Endothelial cell (in vitro differentiated cells): ENCODE data around the gene NPY. TPM values are rescaled to one million over a fixed set of nuclear protein-coding genes. Genes with fewer than 3 reads are reported as not detected.
A peak's percentile ranks its signal among the peaks of the same experiment; 100 is the strongest.

Experiments used
- DNase-seq: peaks from one replicate; pipeline ENCODE4 v3.0.0; 2021; ENCODE audit warnings: low spot score
- H3K27ac Mint-ChIP-seq: one replicate; pipeline ENCODE4 v1.8.0; 2021; ENCODE audit warnings: mixed read lengths, inconsistent platforms; ENCODE audit not compliant: unreplicated experiment
- H3K27me3 Mint-ChIP-seq: one replicate; pipeline ENCODE4 v1.8.0; 2021; ENCODE audit warnings: mild to moderate bottlenecking, moderate library complexity, mixed read lengths, inconsistent platforms; ENCODE audit not compliant: unreplicated experiment
- H3K36me3 Mint-ChIP-seq: one replicate; pipeline ENCODE4 v1.8.0; 2021; ENCODE audit warnings: mild to moderate bottlenecking, low read depth, mixed read lengths, inconsistent platforms; ENCODE audit not compliant: unreplicated experiment
- H3K4me1 Mint-ChIP-seq: one replicate; pipeline ENCODE4 v1.8.0; 2021; ENCODE audit warnings: mild to moderate bottlenecking, mixed read lengths, inconsistent platforms; ENCODE audit not compliant: unreplicated experiment
- H3K4me3 Mint-ChIP-seq: one replicate; pipeline ENCODE4 v1.8.0; 2021; ENCODE audit warnings: mild to moderate bottlenecking, mixed read lengths, inconsistent platforms; ENCODE audit not compliant: unreplicated experiment
- H3K9me3 Mint-ChIP-seq: one replicate; pipeline ENCODE4 v1.8.0; 2021; ENCODE audit warnings: mixed read lengths, inconsistent platforms; ENCODE audit not compliant: unreplicated experiment
- CTCF ChIP-seq: fragments of 200-600 bp; sonication (generic); IDR thresholded peaks from one replicate; pipeline ENCODE4 v1.5.0; 2021; ENCODE audit warnings: antibody characterized with exemption; ENCODE audit not compliant: unreplicated experiment
- total RNA-seq: library from RNA; stranded (reverse); fragmentation: NEBNext Ultra II Directional; extraction: Animal tissue kit (Norgen Biotek cat#: 25700); gene quantifications from one replicate; pipeline ENCODE4 v1.2.1, GENCODE V29; 2021; ENCODE audit not compliant: unreplicated experiment

NPY gene
- total RNA-seq, 1 donor from 2014 or later, result not detected

DNA sequence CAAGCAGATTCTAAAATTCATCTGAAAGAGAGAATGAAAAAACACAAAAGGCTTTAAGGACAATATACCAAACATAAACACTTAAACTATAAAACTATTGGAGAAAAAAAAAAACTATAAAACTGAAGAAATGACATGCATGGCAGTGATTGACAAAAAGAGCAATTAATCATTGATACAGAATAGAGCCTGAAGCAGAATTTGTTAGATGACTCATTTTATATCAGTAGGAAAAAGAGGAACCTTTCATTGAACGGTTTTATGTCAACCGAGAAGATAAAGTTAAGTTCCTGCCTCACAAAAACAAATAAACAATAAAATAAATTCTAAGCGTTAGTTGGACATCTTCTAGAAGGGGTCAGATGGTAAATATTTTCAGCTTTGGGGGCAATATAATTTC is 23.3 kb downstream of the NPY start:
- H3K4me1 Mint-ChIP-seq, result no peaks in the 10 kb centered on the region
- no peaks in the 10 kb centered on the region for H3K36me3 Mint-ChIP-seq
- no peak overlapping the region for H3K27ac Mint-ChIP-seq
- no peak for DNase-seq
- H3K4me3 Mint-ChIP-seq, result no peak overlapping the region
- no peak for TF ChIP-seq CTCF
- peaks cover 2% of the 10 kb centered on the region for H3K27me3 Mint-ChIP-seq
- no peaks in the 10 kb centered on the region for H3K9me3 Mint-ChIP-seq

GRCh38 chr7:24312588-24312987 is 28.6 kb downstream of the NPY start:
- Mint-ChIP-seq H3K4me1 (peaks cover 2% of the 10 kb centered on the region), H3K9me3 (no peaks in the 10 kb centered on the region), H3K4me3 (no peak overlapping the region), H3K27me3 (peaks cover 2% of the 10 kb centered on the region), H3K36me3 (no peaks in the 10 kb centered on the region), H3K27ac (no peak overlapping the region)
- TF ChIP-seq CTCF, result no peak
- DNase-seq, result no peak

DNA sequence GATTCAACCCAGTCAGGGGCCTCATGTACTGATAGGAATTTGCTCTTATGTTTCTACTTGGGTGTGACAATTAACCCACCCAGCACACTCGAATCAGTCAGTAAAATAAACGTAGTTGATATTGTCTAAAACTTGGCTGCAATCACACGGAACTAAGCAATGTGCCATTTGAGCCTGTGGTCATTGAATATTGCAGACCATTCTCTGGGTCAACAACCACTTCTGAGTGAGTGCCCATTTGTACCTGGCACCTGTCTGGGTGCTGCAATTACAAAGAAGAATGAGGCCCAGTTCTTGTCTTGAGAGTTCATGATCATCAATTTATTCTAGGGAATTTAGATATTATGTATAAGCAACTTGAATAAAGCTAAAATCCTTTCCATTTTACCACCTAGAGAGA is 29.8 kb downstream of the NPY start:
- TF ChIP-seq CTCF, result no peak
- Mint-ChIP-seq H3K36me3 (no peaks in the 10 kb centered on the region), H3K4me3 (no peak overlapping the region)

GRCh38 chr7:24316340-24316739 is 32.4 kb downstream of the NPY start:
- Mint-ChIP-seq H3K9me3 (no peaks in the 10 kb centered on the region), H3K4me3 (no peak overlapping the region)

More for the DNA sequence above, 29.8 kb downstream of the NPY start:
- peaks cover 2% of the 10 kb centered on the region for H3K4me1 Mint-ChIP-seq
- peaks cover 2% of the 10 kb centered on the region for H3K27me3 Mint-ChIP-seq
- H3K9me3 Mint-ChIP-seq, result no peaks in the 10 kb centered on the region
- no peak for DNase-seq
- H3K27ac Mint-ChIP-seq, result no peak overlapping the region

DNA sequence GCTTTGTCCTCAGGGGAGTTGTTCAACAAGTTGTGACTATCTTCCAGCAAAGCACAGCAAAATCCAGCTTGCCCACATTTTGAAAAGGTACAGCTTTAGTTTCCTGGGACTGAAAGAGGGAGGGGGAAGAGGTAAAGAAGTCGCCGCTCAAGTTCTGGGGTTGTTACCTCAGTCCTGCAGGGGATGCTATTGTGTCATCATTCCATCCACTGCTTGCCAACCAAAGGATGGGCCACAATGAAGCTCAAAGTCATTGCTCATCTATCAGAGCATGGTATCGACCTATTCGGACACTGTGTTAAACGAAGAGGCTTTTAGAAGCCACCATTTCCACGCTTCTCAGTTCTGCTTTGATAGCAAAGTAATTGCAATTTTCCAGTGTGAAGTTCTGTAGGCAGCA is 34.3 kb downstream of the NPY start:
- Mint-ChIP-seq H3K27ac (no peak overlapping the region), H3K36me3 (no peaks in the 10 kb centered on the region), H3K9me3 (no peaks in the 10 kb centered on the region), H3K4me3 (no peak overlapping the region), H3K27me3 (no peaks in the 10 kb centered on the region), H3K4me1 (peaks cover 2% of the 10 kb centered on the region)
- DNase-seq, result peak; percentile 13
- TF ChIP-seq CTCF, result no peak

More at GRCh38 chr7:24316340-24316739, 32.4 kb downstream of the NPY start:
- TF ChIP-seq CTCF, result no peak
- Mint-ChIP-seq H3K36me3 (no peaks in the 10 kb centered on the region), H3K27me3 (no peaks in the 10 kb centered on the region), H3K4me1 (peaks cover 2% of the 10 kb centered on the region), H3K27ac (no peak overlapping the region)
- DNase-seq, result no peak
